ENCODE results near the gene CLDN11. TPM values are rescaled to one million over a fixed set of nuclear protein-coding genes. Genes with fewer than 3 reads are reported as not detected.

Gene CLDN11
- total and polyA plus RNA-seq, 4 donors, result 0.28 to 3.3 (median 1.9) TPM

GRCh38 chr3:170386468-170386867, 32.2 kb upstream of the CLDN11 start:
- over 99% methylated on average over 3 of the region's 3 CpGs for WGBS
- Histone ChIP-seq H3K9ac (ENCODE audit: low read depth in 1 of 2, low read length in 2 of 2) (no peak overlapping the region), H3K4me1 (ENCODE audit: control insufficient read depth in 4 of 4, insufficient read depth in 4 of 4, low read length in 3 of 4) (no peaks in the 10 kb centered on the region), H3K9me3 (ENCODE audit: control insufficient read depth in 4 of 4, low read length in 3 of 4) (no peaks in the 10 kb centered on the region), H3K36me3 (ENCODE audit: control insufficient read depth in 4 of 4, insufficient read depth in 3 of 4, low read depth in 1 of 4, low read length in 3 of 4) (peaks cover 6 to 55% (median 43%) of the 10 kb centered on the region in 4 donors), H3K27me3 (ENCODE audit: control insufficient read depth in 4 of 4, insufficient read depth in 4 of 4, low read length in 3 of 4) (no peaks in the 10 kb centered on the region), H3K27ac (ENCODE audit: low read depth in 1 of 2, low read length in 2 of 2) (no peak overlapping the region), H3K4me3 (ENCODE audit: low read depth in 1 of 3, low read length in 3 of 3) (no peak overlapping the region)
- no peak for DNase-seq (ENCODE audit: low spot score)
- no peak for TF ChIP-seq FOXA1 (IDR thresholded peaks at IDR 0.05)
- no peak for TF ChIP-seq REST (IDR thresholded peaks at IDR 0.05)

DNA sequence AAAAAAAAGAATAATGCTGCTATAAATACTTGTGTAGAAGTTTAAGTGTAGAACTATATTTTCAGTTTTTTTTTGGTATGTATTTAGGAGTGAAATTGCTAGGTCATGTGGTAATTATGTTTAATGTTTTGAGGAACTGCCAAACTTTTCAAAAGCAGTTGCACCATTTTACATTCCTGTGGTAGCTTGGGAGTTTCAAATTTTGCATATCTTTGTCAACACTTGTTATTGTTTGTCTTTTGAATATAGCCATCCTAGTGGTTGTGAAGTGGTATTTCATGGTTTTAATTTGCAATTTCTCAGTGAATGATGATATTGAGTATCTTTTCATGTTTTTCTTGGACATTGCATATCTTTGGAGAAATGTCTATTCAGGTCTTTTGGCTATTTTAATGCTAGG, 30.7 kb upstream of the CLDN11 start:
- Histone ChIP-seq H3K27me3 (ENCODE audit: control insufficient read depth in 4 of 4, insufficient read depth in 4 of 4, low read length in 3 of 4) (no peaks in the 10 kb centered on the region), H3K4me3 (ENCODE audit: low read depth in 1 of 3, low read length in 3 of 3) (no peak overlapping the region), H3K4me1 (ENCODE audit: control insufficient read depth in 4 of 4, insufficient read depth in 4 of 4, low read length in 3 of 4) (no peaks in the 10 kb centered on the region), H3K27ac (ENCODE audit: low read depth in 1 of 2, low read length in 2 of 2) (no peak overlapping the region), H3K9ac (ENCODE audit: low read depth in 1 of 2, low read length in 2 of 2) (no peak overlapping the region), H3K36me3 (ENCODE audit: control insufficient read depth in 4 of 4, insufficient read depth in 3 of 4, low read depth in 1 of 4, low read length in 3 of 4) (peaks cover 6 to 68% (median 45%) of the 10 kb centered on the region in 4 donors), H3K9me3 (ENCODE audit: control insufficient read depth in 4 of 4, low read length in 3 of 4) (no peaks in the 10 kb centered on the region)
- DNase-seq (ENCODE audit: low spot score), result no peak
- no peak for TF ChIP-seq NR2F2 (IDR thresholded peaks at IDR 0.05)
- no peak for TF ChIP-seq REST (IDR thresholded peaks at IDR 0.05)
- no peak for TF ChIP-seq YY1 (IDR thresholded peaks at IDR 0.05)
- no peak for TF ChIP-seq SP1 (IDR thresholded peaks at IDR 0.05)
- no peak for TF ChIP-seq CTCF (IDR thresholded peaks at IDR 0.05; ENCODE audit: low read depth, low read length, missing input control)
- no peak for TF ChIP-seq TAF1 (conservative IDR thresholded peaks at IDR 0.05)
- no peak for TF ChIP-seq HNF4A (conservative IDR thresholded peaks at IDR 0.05)
- TF ChIP-seq FOXA2 (IDR thresholded peaks at IDR 0.05), result no peak
- TF ChIP-seq ZBTB33 (IDR thresholded peaks at IDR 0.05), result no peak
- TF ChIP-seq JUND (IDR thresholded peaks at IDR 0.05), result no peak
